HL-60 (cell line): ENCODE results near the gene RNF152.
A peak's percentile ranks its signal among the peaks of the same experiment; 100 is the strongest.

ENCODE experiments used
- DNase-seq, 2 experiments: peaks; one replicate each; pipeline ENCODE4 v3.0.0-alpha.2; 2010 to 2020; ENCODE audit warnings: low read depth in 1 of 2, low spot score in 1 of 2
- H3K27ac ChIP-seq: fragments of 250-450 bp; sonication (Bioruptor Pico); replicated peaks from 2 replicates; pipeline ENCODE4 v1.5.1; 2020; ENCODE audit warnings: mild to moderate bottlenecking, moderate library complexity
- H3K27me3 ChIP-seq: fragments of 250-450 bp; sonication (Bioruptor Pico); 2 replicates; pipeline ENCODE4 v1.5.1; 2021; ENCODE audit warnings: mild to moderate bottlenecking, moderate library complexity; ENCODE audit not compliant: insufficient read depth, poor library complexity, severe bottlenecking
- H3K4me3 ChIP-seq: replicated peaks from 2 replicates; pipeline ENCODE4 v1.5.1; 2011; ENCODE audit warnings: mild to moderate bottlenecking, control low read depth, low read length; ENCODE audit not compliant: insufficient read depth
- CTCF ChIP-seq: IDR thresholded peaks from one replicate; pipeline ENCODE4 v1.5.1; 2011; ENCODE audit warnings: low read length, control low read depth, inconsistent platforms; ENCODE audit not compliant: insufficient read depth
- GABPA ChIP-seq: IDR thresholded peaks from 2 replicates; pipeline ENCODE4 v1.6.1; 2012; ENCODE audit warnings: low read depth
- POLR2AphosphoS5 ChIP-seq: IDR thresholded peaks from 2 replicates; pipeline ENCODE4 v1.6.1; 2012; ENCODE audit warnings: low read depth
- REST ChIP-seq: IDR thresholded peaks from 2 replicates; pipeline ENCODE4 v1.6.1; 2012; ENCODE audit warnings: low read depth; ENCODE audit not compliant: insufficient replicate concordance
- SPI1 ChIP-seq: IDR thresholded peaks from 2 replicates; pipeline ENCODE4 v1.6.1; 2012; ENCODE audit warnings: low read depth, mild to moderate bottlenecking, borderline replicate concordance

RNF152 gene

DNA sequence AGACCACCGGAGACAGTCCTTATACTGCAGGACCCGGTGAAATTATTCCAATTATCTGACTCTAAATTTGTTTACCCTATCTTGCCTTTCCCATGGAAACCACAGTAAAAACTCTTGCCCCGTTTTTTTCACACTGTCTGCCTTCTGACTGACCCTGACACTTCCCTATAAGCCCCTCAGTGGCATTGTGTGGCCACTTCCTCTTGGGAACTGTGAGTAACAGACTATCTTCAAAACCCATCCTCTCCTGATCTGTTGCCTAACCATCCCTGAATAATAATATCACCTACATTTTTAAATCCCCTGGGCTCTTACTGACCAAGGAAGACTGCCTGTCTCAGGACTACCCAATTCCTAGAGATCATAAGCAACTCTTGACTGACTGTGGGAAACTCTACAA is 42.6 kb upstream of the RNF152 start:
- TF ChIP-seq SPI1 = peak; percentile 93
- no peak for TF ChIP-seq GABPA
- Histone ChIP-seq H3K27ac (no peak overlapping the region), H3K4me3 (no peak overlapping the region), H3K27me3 (peaks cover 3% of the 10 kb centered on the region)
- DNase-seq = peak; percentile 5 to 39

GRCh38 chr18:61931654-61932379 is 39.0 kb upstream of the RNF152 start:
- TF ChIP-seq SPI1 = no peak
- no peak for TF ChIP-seq CTCF
- TF ChIP-seq GABPA = no peak
- TF ChIP-seq REST = no peak
- no peak for DNase-seq
- Histone ChIP-seq H3K27me3 (peaks cover 3% of the 10 kb centered on the region), H3K4me3 (no peak overlapping the region), H3K27ac (no peak overlapping the region)

- no peak for DNase-seq
- TF ChIP-seq GABPA (no peak), REST (no peak), SPI1 (no peak), POLR2AphosphoS5 (no peak), CTCF (no peak)
- peaks cover 3% of the 10 kb centered on the region for H3K27me3 ChIP-seq
- H3K27ac ChIP-seq = no peak overlapping the region
- H3K4me3 ChIP-seq = no peak overlapping the region
Observed at GRCh38 chr18:61929881-61930640, 37.3 kb upstream of the RNF152 start.

DNA sequence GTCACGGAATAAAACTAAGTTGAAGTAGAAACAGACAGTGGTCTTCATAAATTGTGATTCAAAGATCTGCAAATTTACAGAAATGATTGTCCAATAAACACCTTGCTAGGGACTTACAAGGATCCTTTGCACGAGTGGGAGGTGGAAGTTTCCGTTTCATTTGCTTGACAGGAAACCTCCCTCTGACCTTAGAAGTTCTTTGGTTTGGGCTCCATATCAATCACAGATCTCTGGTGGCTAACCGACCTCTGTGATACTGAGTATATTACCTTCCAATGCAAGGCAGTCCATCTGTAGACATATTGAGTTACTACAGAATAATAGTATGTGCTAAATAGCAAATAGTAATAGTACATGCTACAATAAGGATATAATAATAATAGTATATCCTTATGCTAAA is 33.7 kb upstream of the RNF152 start:
- no peak for DNase-seq
- Histone ChIP-seq H3K4me3 (no peak overlapping the region), H3K27ac (no peak overlapping the region), H3K27me3 (no peaks in the 10 kb centered on the region)
- TF ChIP-seq GABPA (no peak), SPI1 (no peak), REST (no peak), CTCF (no peak), POLR2AphosphoS5 (no peak)
